Uterus (tissue), 4 donors: ENCODE data around the gene PLB1. TPM values are rescaled to one million over a fixed set of nuclear protein-coding genes. Genes with fewer than 3 reads are reported as not detected.
A peak's percentile ranks its signal among the peaks of the same experiment; 100 is the strongest.

Source experiments
- DNase-seq, 2 donors: peaks; one replicate each; pipeline ENCODE4 v3.0.0-alpha.2; 2019 to 2020
- H3K27ac ChIP-seq, 2 donors: fragments of 200-600 bp; sonication (generic); 1 replicate in 1 of 2; 2 replicates in 1 of 2; pipeline ENCODE4 v1.5.1; 2016 to 2018
- H3K27me3 ChIP-seq, 2 donors: fragments of 200-600 bp; sonication (generic); one replicate each; pipeline ENCODE4 v1.5.1; 2018 to 2019; ENCODE audit warnings: control low read depth in 1 of 2
- H3K36me3 ChIP-seq, 2 donors: fragments of 200-600 bp; sonication (generic); one replicate each; pipeline ENCODE4 v1.5.1; 2019; ENCODE audit warnings: control low read depth in 1 of 2
- H3K4me1 ChIP-seq, 2 donors: fragments of 200-600 bp; sonication (generic); one replicate each; pipeline ENCODE4 v1.5.1; 2018 to 2019; ENCODE audit warnings: control low read depth in 1 of 2
- H3K4me3 ChIP-seq, 2 donors: fragments of 200-600 bp; sonication (generic); 1 replicate in 1 of 2; 2 replicates in 1 of 2; pipeline ENCODE4 v1.5.1; 2018 to 2019; ENCODE audit warnings: mild to moderate bottlenecking in 1 of 2
- H3K9me3 ChIP-seq, 2 donors: fragments of 200-600 bp; sonication (generic); one replicate each; pipeline ENCODE4 v1.5.1; 2019; ENCODE audit warnings: control low read depth in 1 of 2
- POLR2A ChIP-seq, 2 donors: fragments of 450-650 bp; IDR thresholded peaks; one replicate each; pipeline ENCODE4 v1.6.1; 2016; ENCODE audit warnings: antibody characterized with exemption in 2 of 2, mild to moderate bottlenecking in 1 of 2, moderate library complexity in 1 of 2
- intact Hi-C: fragments of 100-400 bp; cut with DNase I; formaldehyde crosslinking; loops from one replicate; pipeline ENCODE4 v1.15.1; 2023; ENCODE audit warnings: low total_unique reads
- total RNA-seq, 4 donors: library from RNA; depleted of rRNA in 3 of 4; stranded (reverse); fragments of >200 nt in 3 of 4; gene quantifications; one replicate each; pipeline versions ENCODE4 v1.1.0 to v1.2.4, GENCODE V29; 2014 to 2023
- TF ChIP-seq, protein P1 (sequence below), 4 experiments: fragments of 200-600 bp in 2 of 4; fragments of 450-650 bp in 2 of 4; sonication (generic) in 2 of 4; IDR thresholded peaks; one replicate each; pipeline ENCODE4 v1.5.1; 2016 to 2019; ENCODE audit warnings: antibody characterized with exemption in 4 of 4, mild to moderate bottlenecking in 2 of 4, moderate library complexity in 1 of 4
- donor health status: DM: yes; HTN: yes; CAD: no.

The PLB1 gene
- total RNA-seq, 4 donors from 2014 or later: 2.9 to 12.4 (median 5.2) TPM

DNA sequence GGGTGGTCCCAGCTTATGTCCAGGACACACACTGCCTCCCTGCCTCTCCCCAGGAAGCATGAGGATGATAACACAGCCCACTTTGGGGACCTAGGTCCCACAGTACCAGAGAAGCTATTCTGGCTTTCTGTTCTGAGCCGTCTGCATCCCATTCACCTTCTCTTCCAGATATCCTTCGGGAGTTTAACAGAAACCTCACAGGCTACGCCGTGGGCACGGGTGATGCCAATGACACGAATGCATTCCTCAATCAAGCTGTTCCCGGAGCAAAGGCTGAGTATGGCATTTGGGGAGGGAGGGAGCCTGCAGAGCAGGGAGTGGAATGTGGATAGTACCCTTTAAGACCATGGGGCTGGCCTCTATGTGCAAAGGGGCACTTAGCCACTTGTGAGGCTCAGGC is 102.6 kb downstream of the PLB1 start:
- Histone ChIP-seq H3K4me3 (no peak overlapping the region), H3K27ac (peak overlapping the region in 1 of 2 donors; percentile 8), H3K36me3 (no peaks in the 10 kb centered on the region), H3K27me3 (no peaks in the 10 kb centered on the region), H3K4me1 (no peaks in the 10 kb centered on the region), H3K9me3 (no peaks in the 10 kb centered on the region)
- no peak for TF ChIP-seq POLR2A (IDR thresholded peaks at IDR 0.05)
- TF ChIP-seq, protein P1, sequence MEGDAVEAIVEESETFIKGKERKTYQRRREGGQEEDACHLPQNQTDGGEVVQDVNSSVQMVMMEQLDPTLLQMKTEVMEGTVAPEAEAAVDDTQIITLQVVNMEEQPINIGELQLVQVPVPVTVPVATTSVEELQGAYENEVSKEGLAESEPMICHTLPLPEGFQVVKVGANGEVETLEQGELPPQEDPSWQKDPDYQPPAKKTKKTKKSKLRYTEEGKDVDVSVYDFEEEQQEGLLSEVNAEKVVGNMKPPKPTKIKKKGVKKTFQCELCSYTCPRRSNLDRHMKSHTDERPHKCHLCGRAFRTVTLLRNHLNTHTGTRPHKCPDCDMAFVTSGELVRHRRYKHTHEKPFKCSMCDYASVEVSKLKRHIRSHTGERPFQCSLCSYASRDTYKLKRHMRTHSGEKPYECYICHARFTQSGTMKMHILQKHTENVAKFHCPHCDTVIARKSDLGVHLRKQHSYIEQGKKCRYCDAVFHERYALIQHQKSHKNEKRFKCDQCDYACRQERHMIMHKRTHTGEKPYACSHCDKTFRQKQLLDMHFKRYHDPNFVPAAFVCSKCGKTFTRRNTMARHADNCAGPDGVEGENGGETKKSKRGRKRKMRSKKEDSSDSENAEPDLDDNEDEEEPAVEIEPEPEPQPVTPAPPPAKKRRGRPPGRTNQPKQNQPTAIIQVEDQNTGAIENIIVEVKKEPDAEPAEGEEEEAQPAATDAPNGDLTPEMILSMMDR (IDR thresholded peaks at IDR 0.05): no peak
- intact Hi-C loops: loop anchor here (10.0 kb wide), 1 partner anchor 156 kb away; the partner anchor contains the start of gene PPP1CB
- no peak for DNase-seq

DNA sequence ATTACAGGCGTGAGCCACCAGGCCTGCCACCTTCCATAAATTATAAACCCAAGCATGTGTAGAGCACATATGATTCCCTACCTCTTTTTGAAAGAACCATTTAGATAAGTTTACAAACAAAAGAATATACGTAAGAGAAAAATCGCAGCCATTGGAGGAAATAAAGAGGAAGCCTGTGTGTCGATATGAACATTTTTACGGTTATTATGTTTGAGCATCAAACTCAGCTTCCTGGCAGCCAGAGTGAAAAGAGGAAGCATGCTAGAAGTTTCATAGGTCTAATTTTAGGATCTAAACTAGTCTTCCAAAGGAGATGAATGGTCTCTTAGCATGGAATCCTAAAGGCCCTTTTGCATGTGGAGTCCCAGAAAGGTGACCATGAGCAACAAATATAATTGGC is 104.3 kb downstream of the PLB1 start:
- no peak overlapping the region for H3K4me3 ChIP-seq
- H3K27me3 ChIP-seq: no peaks in the 10 kb centered on the region
- no peaks in the 10 kb centered on the region for H3K9me3 ChIP-seq
- intact Hi-C loops: no loop called here
- no peaks in the 10 kb centered on the region for H3K4me1 ChIP-seq
- TF ChIP-seq POLR2A (IDR thresholded peaks at IDR 0.05): no peak
- TF ChIP-seq, protein P1 (IDR thresholded peaks at IDR 0.05): no peak
- H3K27ac ChIP-seq: no peak overlapping the region
- no peaks in the 10 kb centered on the region for H3K36me3 ChIP-seq
- no peak for DNase-seq

DNA sequence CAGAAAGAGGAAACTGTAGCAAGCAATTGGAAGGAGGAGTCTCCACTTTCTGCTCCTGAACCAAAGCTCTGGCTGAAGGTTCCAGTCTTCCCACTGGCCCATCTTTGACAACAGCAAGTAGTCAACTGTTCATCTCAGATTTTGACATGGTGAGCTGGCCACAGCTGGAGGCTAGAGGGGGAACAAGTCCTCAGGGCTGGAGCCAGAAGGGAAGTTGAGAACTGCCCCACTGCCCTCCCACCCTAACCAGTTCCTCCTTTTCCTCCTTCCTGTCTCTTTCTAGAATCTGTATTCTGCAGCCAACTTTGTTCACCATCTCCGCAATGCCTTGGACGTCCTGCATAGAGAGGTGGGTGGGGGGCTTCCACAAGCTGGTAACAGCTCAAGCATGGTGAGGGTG is 105.8 kb downstream of the PLB1 start:
- intact Hi-C loops: no loop called here
- Histone ChIP-seq H3K9me3 (no peaks in the 10 kb centered on the region), H3K36me3 (no peaks in the 10 kb centered on the region), H3K27ac (peak overlapping the region in 1 of 2 donors; percentile 2), H3K4me3 (no peak overlapping the region), H3K4me1 (no peaks in the 10 kb centered on the region), H3K27me3 (no peaks in the 10 kb centered on the region)
- no peak for TF ChIP-seq POLR2A (IDR thresholded peaks at IDR 0.05)
- TF ChIP-seq, protein P1 (IDR thresholded peaks at IDR 0.05): no peak
- no peak for DNase-seq

DNA sequence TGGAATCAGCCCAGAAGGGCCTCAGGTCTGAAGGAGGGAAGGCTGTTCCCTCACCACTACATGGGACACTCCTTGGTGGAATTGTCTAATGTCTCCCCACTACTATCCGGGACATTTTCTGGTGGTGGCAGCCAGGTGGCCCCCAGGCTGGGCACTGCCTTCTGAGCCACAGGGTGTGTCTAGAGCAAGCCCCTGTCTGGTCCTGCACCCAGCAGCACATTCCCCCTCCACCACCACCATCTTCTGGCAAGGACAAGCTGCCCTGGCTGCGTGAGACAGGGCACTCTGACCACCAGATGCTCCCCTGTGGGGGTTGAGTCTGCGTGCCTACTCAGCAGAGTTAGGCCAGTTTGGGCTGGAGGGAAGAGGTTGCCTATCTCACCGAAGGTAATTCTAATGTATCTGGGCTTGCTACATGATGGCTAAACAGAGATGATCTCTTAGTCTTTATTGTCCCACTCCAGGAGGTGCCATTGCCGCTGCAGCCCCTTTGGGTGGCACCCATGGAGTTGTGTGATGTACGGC is 106.3 kb downstream of the PLB1 start:
- H3K4me3 ChIP-seq: no peak overlapping the region
- H3K4me1 ChIP-seq: no peaks in the 10 kb centered on the region
- peak overlapping the region in 1 of 2 donors; percentile 2 for H3K27ac ChIP-seq
- intact Hi-C loops: no loop called here
- TF ChIP-seq, protein P1 (IDR thresholded peaks at IDR 0.05): no peak
- no peak for TF ChIP-seq POLR2A (IDR thresholded peaks at IDR 0.05)
- H3K27me3 ChIP-seq: no peaks in the 10 kb centered on the region
- H3K9me3 ChIP-seq: no peaks in the 10 kb centered on the region
- no peak for DNase-seq
- no peaks in the 10 kb centered on the region for H3K36me3 ChIP-seq

DNA sequence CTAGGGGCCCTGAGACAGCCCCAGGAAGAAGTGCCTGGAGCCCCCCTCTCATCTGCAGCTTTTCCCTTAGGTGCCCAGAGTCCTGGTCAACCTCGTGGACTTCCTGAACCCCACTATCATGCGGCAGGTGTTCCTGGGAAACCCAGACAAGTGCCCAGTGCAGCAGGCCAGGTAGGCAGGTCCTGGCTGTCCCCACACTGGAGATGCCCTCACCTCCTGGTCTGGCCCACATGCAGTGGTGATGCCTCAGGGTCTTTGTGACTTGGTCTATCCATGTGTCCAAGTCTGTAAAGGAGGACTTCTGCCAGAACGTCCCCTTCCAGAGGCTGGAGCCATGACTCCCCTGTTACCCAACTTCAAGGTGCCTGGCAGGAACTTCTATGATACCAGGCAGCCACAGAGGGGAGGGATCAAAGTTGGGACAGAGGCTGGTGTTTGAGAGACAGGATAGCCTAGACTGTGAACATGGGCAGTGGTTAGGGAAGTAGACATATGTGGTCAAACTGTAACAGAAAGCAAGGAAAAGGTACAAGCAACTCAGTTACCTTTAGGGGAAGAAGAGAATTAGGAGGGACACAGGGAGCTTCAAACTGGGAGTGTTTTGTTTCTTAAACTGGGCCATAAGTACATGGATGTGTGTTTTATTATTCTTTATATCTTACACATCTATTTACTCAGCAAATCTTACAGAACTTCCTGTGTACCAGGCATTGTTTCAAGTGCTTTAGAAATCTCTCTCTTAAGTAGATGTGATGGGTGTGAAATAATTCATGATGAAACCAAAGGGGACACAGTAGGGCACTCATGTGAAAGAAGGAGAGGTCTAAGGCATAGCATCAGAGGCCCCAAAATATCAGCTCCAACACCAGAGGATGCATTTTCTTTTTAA is 107.1 kb downstream of the PLB1 start:
- Histone ChIP-seq H3K36me3 (no peaks in the 10 kb centered on the region), H3K4me1 (no peaks in the 10 kb centered on the region), H3K27me3 (no peaks in the 10 kb centered on the region), H3K4me3 (no peak overlapping the region), H3K27ac (peak overlapping the region in 1 of 2 donors; percentile 0), H3K9me3 (no peaks in the 10 kb centered on the region)
- DNase-seq: no peak
- no peak for TF ChIP-seq POLR2A (IDR thresholded peaks at IDR 0.05)
- TF ChIP-seq, protein P1 (IDR thresholded peaks at IDR 0.05): no peak
- intact Hi-C loops: no loop called here
